Mucosa of descending colon (tissue), 3 donors: ENCODE results near the gene ANKRD37. TPM values are rescaled to one million over a fixed set of nuclear protein-coding genes. Genes with fewer than 3 reads are reported as not detected.
A peak's percentile ranks its signal among the peaks of the same experiment; 100 is the strongest.

Experiments
- ATAC-seq: fragments of 200-7000 bp; cut with Tn5 transposase; one replicate; pipeline ENCODE4 v1.9.1; 2020; ENCODE audit warnings: mild to moderate bottlenecking, moderate library complexity
- DNase-seq, 3 donors: peaks; one replicate each; pipeline ENCODE4 v3.0.0-alpha.2; 2020
- H3K36me3 ChIP-seq: fragments of 200-600 bp; one replicate; pipeline ENCODE4 v1.8.0; 2021; ENCODE audit warnings: low read depth, mild to moderate bottlenecking
- H3K4me1 ChIP-seq: fragments of 200-600 bp; one replicate; pipeline ENCODE4 v1.8.0; 2021; ENCODE audit warnings: low read depth, mild to moderate bottlenecking
- H3K4me3 ChIP-seq: fragments of 200-600 bp; one replicate; pipeline ENCODE4 v1.8.0; 2021; ENCODE audit warnings: mild to moderate bottlenecking
- H3K9me3 ChIP-seq: fragments of 200-600 bp; one replicate; pipeline ENCODE4 v1.8.0; 2021; ENCODE audit warnings: mild to moderate bottlenecking
- intact Hi-C, 2 donors: fragments of 100-400 bp; cut with DNase I in 1 of 2; cut with micrococcal nuclease in 1 of 2; formaldehyde crosslinking; loops; one replicate each; pipeline versions ENCODE4 v1.11.0 to v1.11.1; 2022; cut with DNase I, micrococcal nuclease
- total RNA-seq, 3 donors: library from RNA; stranded (reverse); fragmentation: NEBNext Ultra II Directional in 2 of 3; extraction: Animal tissue kit (Norgen Biotek cat#: 25700) in 2 of 3; gene quantifications; one replicate each; pipeline versions ENCODE4 v1.2.1 to v1.2.4, GENCODE V29; 2021 to 2023
- TF ChIP-seq, protein P1 (sequence below): fragments of 200-600 bp; IDR thresholded peaks from one replicate; pipeline ENCODE4 v1.8.0; 2022; ENCODE audit warnings: antibody characterized with exemption, mild to moderate bottlenecking
- donor health status: DM: no; HTN: no; CAD: no; lungs with moderate emphysema.
- donor health status: DM: no; HTN: no; CAD: no.
- donor health status: DM: no; HTN: yes; CAD: no.

Gene ANKRD37
- total RNA-seq, 3 donors from 2014 or later, result 7.6 to 14.2 (median 9.7) TPM

DNA sequence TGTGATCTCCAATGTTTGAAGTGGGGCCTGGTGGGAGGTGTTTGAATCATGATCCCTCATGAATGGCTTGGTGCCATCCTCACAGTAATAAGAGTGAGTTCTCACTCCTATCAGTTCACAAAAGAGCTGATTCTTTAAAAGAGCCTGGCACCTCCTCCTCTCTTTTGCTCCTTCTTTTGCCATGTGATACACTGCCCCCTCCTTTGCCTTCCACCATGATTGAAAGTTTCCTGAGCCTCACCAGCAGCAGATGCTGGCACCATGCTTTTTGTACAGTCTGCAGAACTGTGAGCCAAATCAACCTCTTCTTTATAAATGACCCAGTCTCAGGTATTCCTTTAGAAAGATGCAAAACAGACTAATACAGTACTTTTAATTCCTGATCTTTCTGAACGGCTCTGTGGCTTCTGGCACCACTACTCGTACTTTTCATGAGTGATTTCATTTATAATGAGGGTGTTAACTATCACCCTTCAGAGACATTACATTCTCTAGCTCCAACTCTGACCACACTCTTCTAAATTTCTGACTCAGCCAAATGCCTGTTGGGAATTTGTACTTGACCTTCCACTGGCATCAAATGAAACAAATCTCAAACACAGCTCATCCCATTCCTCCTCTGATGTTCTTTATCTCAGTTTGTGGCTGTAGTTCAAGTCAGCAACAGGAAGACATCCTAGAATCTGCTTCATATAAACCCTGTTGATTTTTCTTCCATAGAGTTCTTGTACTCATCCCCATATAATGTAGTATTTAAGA lies 24.9 kb downstream of the ANKRD37 start:
- Histone ChIP-seq H3K4me3 (no peak overlapping the region), H3K36me3 (no peaks in the 10 kb centered on the region), H3K9me3 (no peaks in the 10 kb centered on the region), H3K4me1 (no peaks in the 10 kb centered on the region)
- TF ChIP-seq, protein P1, sequence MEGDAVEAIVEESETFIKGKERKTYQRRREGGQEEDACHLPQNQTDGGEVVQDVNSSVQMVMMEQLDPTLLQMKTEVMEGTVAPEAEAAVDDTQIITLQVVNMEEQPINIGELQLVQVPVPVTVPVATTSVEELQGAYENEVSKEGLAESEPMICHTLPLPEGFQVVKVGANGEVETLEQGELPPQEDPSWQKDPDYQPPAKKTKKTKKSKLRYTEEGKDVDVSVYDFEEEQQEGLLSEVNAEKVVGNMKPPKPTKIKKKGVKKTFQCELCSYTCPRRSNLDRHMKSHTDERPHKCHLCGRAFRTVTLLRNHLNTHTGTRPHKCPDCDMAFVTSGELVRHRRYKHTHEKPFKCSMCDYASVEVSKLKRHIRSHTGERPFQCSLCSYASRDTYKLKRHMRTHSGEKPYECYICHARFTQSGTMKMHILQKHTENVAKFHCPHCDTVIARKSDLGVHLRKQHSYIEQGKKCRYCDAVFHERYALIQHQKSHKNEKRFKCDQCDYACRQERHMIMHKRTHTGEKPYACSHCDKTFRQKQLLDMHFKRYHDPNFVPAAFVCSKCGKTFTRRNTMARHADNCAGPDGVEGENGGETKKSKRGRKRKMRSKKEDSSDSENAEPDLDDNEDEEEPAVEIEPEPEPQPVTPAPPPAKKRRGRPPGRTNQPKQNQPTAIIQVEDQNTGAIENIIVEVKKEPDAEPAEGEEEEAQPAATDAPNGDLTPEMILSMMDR, result no peak
- ATAC-seq (no peak), DNase-seq (no peak)
- intact Hi-C loops, result no loop called here

- H3K36me3 ChIP-seq, result no peaks in the 10 kb centered on the region
- peak; percentile 30 for ATAC-seq
- TF ChIP-seq, protein P1, result no peak
- no peak for DNase-seq
- no peaks in the 10 kb centered on the region for H3K4me1 ChIP-seq
- H3K4me3 ChIP-seq, result peak overlapping the region; percentile 86
- H3K9me3 ChIP-seq, result no peaks in the 10 kb centered on the region
- intact Hi-C loops, result no loop called here
These were observed 28.4 kb downstream of the ANKRD37 start for GRCh38 chr4:185424905-185425646.

GRCh38 chr4:185425647-185426352 lies 29.2 kb downstream of the ANKRD37 start, which contains the start of gene UFSP2:
Gene UFSP2, minus strand, starts transcription at chr4:185425964. Its CDS starts 96 bp downstream, at chr4:185425868.
- H3K9me3 ChIP-seq, result no peaks in the 10 kb centered on the region
- DNase-seq (peak; percentile 92 to 93 (median 93)), ATAC-seq (peak; percentile 98)
- intact Hi-C loops, result no loop called here
- peak within 1 kb of the TSS; percentile 86 for H3K4me3 ChIP-seq
- no peaks in the 10 kb centered on the region for H3K4me1 ChIP-seq
- TF ChIP-seq, protein P1, result peak; percentile 7
- H3K36me3 ChIP-seq, result no peaks in the 10 kb centered on the region

DNA sequence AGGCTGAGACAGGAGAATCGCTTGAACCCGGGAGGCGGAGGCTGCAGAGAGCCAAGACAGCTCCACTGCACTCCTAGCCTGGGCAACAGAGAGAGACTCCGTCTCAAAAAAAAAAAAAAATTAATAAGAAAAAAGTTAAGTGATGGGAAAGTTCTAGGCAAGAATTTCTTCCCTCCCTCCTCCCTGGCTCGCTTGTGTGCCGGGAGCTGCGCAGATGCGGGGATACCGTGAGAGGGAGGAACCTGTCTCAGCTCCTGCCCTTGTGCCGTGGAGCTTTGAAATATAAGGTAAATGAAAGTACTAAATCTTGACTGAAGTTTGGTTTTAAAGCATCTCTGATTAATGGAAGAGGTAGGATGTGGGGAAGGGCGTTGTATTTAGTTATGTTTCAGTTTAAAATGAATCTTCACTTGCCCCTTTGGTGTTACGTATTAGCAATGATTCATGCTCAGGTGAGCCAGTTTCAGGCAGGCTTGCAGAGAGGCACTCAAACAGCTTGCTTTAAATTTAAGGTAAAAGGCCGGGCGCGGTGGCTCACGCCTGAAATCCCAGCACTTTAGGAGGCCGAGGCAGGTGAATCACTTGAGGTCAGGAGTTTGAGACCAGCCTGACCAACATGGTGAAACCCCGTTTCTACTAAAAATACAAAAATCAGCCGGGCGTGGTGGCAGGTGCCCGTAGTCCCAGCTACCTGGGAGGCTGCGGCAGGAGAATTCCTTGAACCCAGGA lies 30.5 kb downstream of the ANKRD37 start:
- DNase-seq, result no peak
- Histone ChIP-seq H3K9me3 (no peaks in the 10 kb centered on the region), H3K4me3 (no peak overlapping the region), H3K4me1 (no peaks in the 10 kb centered on the region), H3K36me3 (no peaks in the 10 kb centered on the region)
- ATAC-seq, result no peak
- TF ChIP-seq, protein P1, result no peak
- intact Hi-C loops, result no loop called here

DNA sequence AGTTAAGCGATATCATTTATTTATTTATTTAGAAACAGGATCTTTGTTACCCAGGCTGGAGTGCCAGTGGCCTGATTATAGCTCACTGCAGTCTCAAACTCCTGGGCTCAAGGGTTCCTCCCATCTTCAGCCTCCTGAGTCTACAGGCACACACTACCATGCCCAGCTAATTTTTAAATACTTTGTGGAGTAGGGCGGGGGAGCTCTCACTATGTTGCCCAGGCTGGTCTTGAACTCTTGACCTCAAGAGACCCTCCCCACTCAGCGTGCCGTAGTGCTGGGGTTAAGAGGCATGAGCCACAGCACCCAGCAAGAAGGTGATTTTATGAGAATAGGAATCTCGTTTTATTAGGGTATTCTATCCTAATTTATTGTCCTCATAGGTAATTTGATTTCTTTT lies 33.0 kb downstream of the ANKRD37 start:
- H3K4me3 ChIP-seq, result no peak overlapping the region
- DNase-seq, result no peak
- ATAC-seq, result no peak
- TF ChIP-seq, protein P1, result no peak
- H3K9me3 ChIP-seq, result no peaks in the 10 kb centered on the region
- H3K4me1 ChIP-seq, result no peaks in the 10 kb centered on the region
- no peaks in the 10 kb centered on the region for H3K36me3 ChIP-seq
- intact Hi-C loops, result no loop called here
